Erythroblast (primary cell): ENCODE results near the gene WHRN.

Source experiments
- DNase-seq, 2 experiments: peaks; one replicate each; lab custom pipeline; 2025; lab: John Stamatoyannopoulos, UW
- GATA1 ChIP-seq: IDR thresholded peaks from 2 replicates; pipeline ENCODE4 v1.6.1; 2011; ENCODE audit warnings: low read depth, mild to moderate bottlenecking, control low read depth, low read length, moderate library complexity
- POLR2A ChIP-seq: IDR thresholded peaks from 2 replicates; pipeline ENCODE4 v1.6.1; 2011; ENCODE audit warnings: mild to moderate bottlenecking, low read length

The WHRN gene

GRCh38 chr9:114400772-114401171, 104.5 kb downstream of the WHRN start:
- no peak for DNase-seq
- no peak for TF ChIP-seq GATA1
- TF ChIP-seq POLR2A = no peak

GRCh38 chr9:114400219-114400618, 105.1 kb downstream of the WHRN start:
- no peak for TF ChIP-seq GATA1
- TF ChIP-seq POLR2A = no peak
- no peak for DNase-seq

GRCh38 chr9:114399381-114399780, 105.9 kb downstream of the WHRN start:
- TF ChIP-seq POLR2A (no peak), GATA1 (no peak)
- no peak for DNase-seq

- TF ChIP-seq GATA1 (no peak), POLR2A (no peak)
- peak; percentile 78 to 81 for DNase-seq
Measured at GRCh38 chr9:114397848-114398605, 107.2 kb downstream of the WHRN start.

- no peak for TF ChIP-seq GATA1
- no peak for TF ChIP-seq POLR2A
Measured at GRCh38 chr9:114397219-114397847, 107.9 kb downstream of the WHRN start.

GRCh38 chr9:114396558-114397218, 108.6 kb downstream of the WHRN start:
- DNase-seq = peak in 1 of 2 experiments; percentile 39
- TF ChIP-seq GATA1 (no peak), POLR2A (no peak)

More at GRCh38 chr9:114397219-114397847, 107.9 kb downstream of the WHRN start:
- no peak for DNase-seq

- TF ChIP-seq POLR2A (no peak), GATA1 (no peak)
- DNase-seq = no peak
Measured at GRCh38 chr9:114395768-114396167, 109.5 kb downstream of the WHRN start.

- TF ChIP-seq GATA1 (no peak), POLR2A (no peak)
- DNase-seq = no peak
Measured at GRCh38 chr9:114395334-114395617, 110.0 kb downstream of the WHRN start.

GRCh38 chr9:114394523-114395333, 110.5 kb downstream of the WHRN start:
- DNase-seq = no peak

GRCh38 chr9:114392749-114393112, 112.5 kb downstream of the WHRN start:
- TF ChIP-seq GATA1 (no peak), POLR2A (no peak)
- peak; percentile 7 to 11 for DNase-seq

More at GRCh38 chr9:114394523-114395333, 110.5 kb downstream of the WHRN start:
- TF ChIP-seq GATA1 = no peak
- TF ChIP-seq POLR2A = no peak

- TF ChIP-seq POLR2A (no peak), GATA1 (no peak)
- DNase-seq = no peak
Measured at GRCh38 chr9:114390952-114391351, 114.3 kb downstream of the WHRN start.

GRCh38 chr9:114389612-114390368, 115.5 kb downstream of the WHRN start:
- DNase-seq = no peak
- no peak for TF ChIP-seq GATA1
- TF ChIP-seq POLR2A = no peak

- TF ChIP-seq GATA1 (no peak), POLR2A (no peak)
Measured at GRCh38 chr9:114388764-114389375, 116.4 kb downstream of the WHRN start.

GRCh38 chr9:114388357-114388682, 117.0 kb downstream of the WHRN start:
- no peak for TF ChIP-seq GATA1
- TF ChIP-seq POLR2A = no peak
- no peak for DNase-seq

More at GRCh38 chr9:114388764-114389375, 116.4 kb downstream of the WHRN start:
- DNase-seq = no peak
